Measurements from ENCODE around the gene SAMD9L.

GRCh38 chr7:93159490-93159889 lies 11.3 kb upstream of the SAMD9L start:
- TF ChIP-seq CTCF (IDR thresholded peaks at IDR 0.05) (no peak), TCF12 (IDR thresholded peaks at IDR 0.05) (no peak), TEAD4 (IDR thresholded peaks at IDR 0.05; ENCODE audit: borderline replicate concordance, insufficient read depth) (no peak), RAD21 (IDR thresholded peaks at IDR 0.05; ENCODE audit: low read length) (no peak), TAF1 (IDR thresholded peaks at IDR 0.05; ENCODE audit: borderline replicate concordance, low read depth, low read length) (no peak), GABPA (IDR thresholded peaks at IDR 0.05; ENCODE audit: low read depth) (no peak), GATA2 (CRISPR knock-in tag; IDR thresholded peaks at IDR 0.05) (no peak), POLR2AphosphoS5 (IDR thresholded peaks at IDR 0.05; ENCODE audit: low read depth, low read length) (no peak), YY1 (IDR thresholded peaks at IDR 0.05; ENCODE audit: low read depth) (no peak), RFX5 (IDR thresholded peaks at IDR 0.05; ENCODE audit: low read length) (no peak), EP300 (IDR thresholded peaks at IDR 0.05; ENCODE audit: borderline replicate concordance in 1 of 2, low read depth in 1 of 2, low read length in 1 of 2) (no peak)

Data from SK-N-SH (cell line).